AG09309 (cell line): Measurements from ENCODE around the gene PRKCA.
"Not testable (repeated sequence)": the region's sequence is repeated elsewhere in the genome, so short reads cannot be mapped to it uniquely, and the experiment has no call there.

Experiments used
- DNase-seq: peaks from one replicate; pipeline ENCODE4 v3.0.0-alpha.2; 2010; ENCODE audit warnings: low read depth
- H3K4me3 ChIP-seq: 2 replicates; pipeline ENCODE4 v1.5.1; 2011; ENCODE audit warnings: mild to moderate bottlenecking, low read depth, low read length, moderate library complexity; ENCODE audit not compliant: control insufficient read depth
- CTCF ChIP-seq: IDR thresholded peaks from 2 replicates; pipeline ENCODE4 v1.5.1; 2011; ENCODE audit warnings: mild to moderate bottlenecking, low read depth, low read length, inconsistent platforms; ENCODE audit not compliant: insufficient read depth, control insufficient read depth; ENCODE audit errors: missing control alignments

The PRKCA gene

GRCh38 chr17:66720567-66720966, 418.2 kb downstream of the PRKCA start:
- H3K4me3 ChIP-seq: no peak overlapping the region
- no peak for TF ChIP-seq CTCF
- DNase-seq: no peak

GRCh38 chr17:66722341-66722740, 419.9 kb downstream of the PRKCA start:
- DNase-seq: no peak
- no peak for TF ChIP-seq CTCF
- H3K4me3 ChIP-seq: no peak overlapping the region

GRCh38 chr17:66724581-66725341, 422.3 kb downstream of the PRKCA start:
- no peak for DNase-seq
- TF ChIP-seq CTCF: no peak
- no peak overlapping the region for H3K4me3 ChIP-seq

- not testable (repeated sequence) for DNase-seq, H3K4me3 ChIP-seq
Measured at GRCh38 chr17:66725438-66725837, 423.0 kb downstream of the PRKCA start.

GRCh38 chr17:66725956-66726355, 423.5 kb downstream of the PRKCA start:
- no peak for DNase-seq
- no peak for TF ChIP-seq CTCF

GRCh38 chr17:66726371-66726770, 424.0 kb downstream of the PRKCA start:
- DNase-seq: no peak
- no peak for TF ChIP-seq CTCF

More at GRCh38 chr17:66725956-66726355, 423.5 kb downstream of the PRKCA start:
- H3K4me3 ChIP-seq: no peak overlapping the region

GRCh38 chr17:66726846-66727245, 424.4 kb downstream of the PRKCA start:
- DNase-seq: no peak
- TF ChIP-seq CTCF: no peak
- no peak overlapping the region for H3K4me3 ChIP-seq

More at GRCh38 chr17:66726371-66726770, 424.0 kb downstream of the PRKCA start:
- no peak overlapping the region for H3K4me3 ChIP-seq
